ENCODE measurements around the gene HCAR2. TPM values are rescaled to one million over a fixed set of nuclear protein-coding genes. Genes with fewer than 3 reads are reported as not detected.
"Not testable (repeated sequence)": the region's sequence is repeated elsewhere in the genome, so short reads cannot be mapped to it uniquely, and the experiment has no call there.

Gene HCAR2
- total RNA-seq, 1 experiment from 2014 or later, result not detected

- no peak for DNase-seq (ENCODE audit: low read depth)
Measured at GRCh38 chr12:122665759-122666158, 37.4 kb downstream of the HCAR2 start.

GRCh38 chr12:122665349-122665748 is 37.8 kb downstream of the HCAR2 start:
- DNase-seq (ENCODE audit: low read depth), result no peak

GRCh38 chr12:122661938-122662337 is 41.2 kb downstream of the HCAR2 start:
- no peak for DNase-seq (ENCODE audit: low read depth)

GRCh38 chr12:122661246-122661645 is 41.9 kb downstream of the HCAR2 start:
- DNase-seq (ENCODE audit: low read depth), result no peak

- peak; percentile 73 for DNase-seq (ENCODE audit: low read depth)
Measured at GRCh38 chr12:122659579-122659978, 43.6 kb downstream of the HCAR2 start.

DNA sequence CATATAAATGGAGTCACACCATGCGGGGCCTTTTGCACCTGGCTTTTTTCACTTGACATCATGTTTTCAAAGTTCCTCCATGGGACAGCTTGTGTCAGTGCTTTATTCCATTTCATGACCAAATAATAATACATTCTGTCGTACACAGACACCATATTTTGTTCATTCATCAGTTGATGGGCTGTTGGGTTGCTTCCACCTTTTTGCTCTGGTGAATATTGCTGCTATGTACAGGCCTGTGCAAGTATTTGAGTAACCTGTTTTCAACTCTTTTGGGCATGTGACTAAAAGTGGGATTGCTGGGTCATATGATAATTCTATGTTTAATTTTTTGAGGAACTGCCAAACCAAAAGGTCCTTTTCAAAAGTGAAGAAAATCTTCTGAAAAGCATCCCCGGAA is 46.9 kb downstream of the HCAR2 start:
- DNase-seq (ENCODE audit: low read depth), result no peak

GRCh38 chr12:122653291-122653690 is 49.9 kb downstream of the HCAR2 start:
- DNase-seq (ENCODE audit: low read depth), result not testable (repeated sequence)

- DNase-seq (ENCODE audit: low read depth), result no peak
Measured at GRCh38 chr12:122651520-122652224, 51.5 kb downstream of the HCAR2 start.

Other genes starting within 250 kb of the HCAR2 start
- 13.8 and 16.6 TPM in 2 replicates for gene ZCCHC8, start 202.4 kb downstream of the HCAR2 start, total RNA-seq (2014; rRNA removed; shearing (Covaris generic))
- gene RSRC2, start 176.4 kb downstream of the HCAR2 start, total RNA-seq (2014; rRNA removed; shearing (Covaris generic)), result 43.1 and 49.3 TPM in 2 replicates
- gene KNTC1, start 176.1 kb downstream of the HCAR2 start, total RNA-seq (2014; rRNA removed; shearing (Covaris generic)), result 45.2 and 57.9 TPM in 2 replicates
- gene HCAR3, start 13.5 kb upstream of the HCAR2 start, total RNA-seq (2014; rRNA removed; shearing (Covaris generic)), result not detected in 2 replicates
- gene HCAR1, start 27.5 kb upstream of the HCAR2 start, total RNA-seq (2014; rRNA removed; shearing (Covaris generic)), result 1.2 and 1.3 TPM in 2 replicates
- 36.0 and 41.9 TPM in 2 replicates for gene DENR, start 49.5 kb upstream of the HCAR2 start, total RNA-seq (2014; rRNA removed; shearing (Covaris generic))
- gene CCDC62, start 71.2 kb upstream of the HCAR2 start, total RNA-seq (2014; rRNA removed; shearing (Covaris generic)), result 0.10 and 0.12 TPM in 2 replicates
- 3.8 and 4.2 TPM in 2 replicates for gene HIP1R, start 132.1 kb upstream of the HCAR2 start, total RNA-seq (2014; rRNA removed; shearing (Covaris generic))
- 35.8 and 56.9 TPM in 2 replicates for gene VPS37B, start 192.8 kb upstream of the HCAR2 start, total RNA-seq (2014; rRNA removed; shearing (Covaris generic))

Data from RPMI7951 (cell line).